Mucosa of stomach (tissue), 1 donor: ENCODE data around the gene KCNMA1.

Experiments used
- H3K27me3 ChIP-seq: one replicate; pipeline ENCODE4 v1.7.0; 2013; ENCODE audit warnings: mild to moderate bottlenecking, low read length; ENCODE audit not compliant: control insufficient read depth, insufficient read depth
- H3K36me3 ChIP-seq: one replicate; pipeline ENCODE4 v1.7.0; 2013; ENCODE audit warnings: low read length; ENCODE audit not compliant: control insufficient read depth, insufficient read depth
- H3K4me1 ChIP-seq: one replicate; pipeline ENCODE4 v1.7.0; 2013; ENCODE audit warnings: mild to moderate bottlenecking, low read length; ENCODE audit not compliant: control insufficient read depth, insufficient read depth
- H3K4me3 ChIP-seq: one replicate; pipeline ENCODE4 v1.7.0; 2013; ENCODE audit warnings: low read length
- H3K9ac ChIP-seq: one replicate; pipeline ENCODE4 v1.7.0; 2013; ENCODE audit warnings: mild to moderate bottlenecking, low read length, moderate library complexity
- H3K9me3 ChIP-seq: one replicate; pipeline ENCODE4 v1.7.0; 2013; ENCODE audit warnings: mild to moderate bottlenecking, low read length, moderate library complexity; ENCODE audit not compliant: control insufficient read depth
- donor health status: Pancreatic carcinoma.

KCNMA1 gene

DNA sequence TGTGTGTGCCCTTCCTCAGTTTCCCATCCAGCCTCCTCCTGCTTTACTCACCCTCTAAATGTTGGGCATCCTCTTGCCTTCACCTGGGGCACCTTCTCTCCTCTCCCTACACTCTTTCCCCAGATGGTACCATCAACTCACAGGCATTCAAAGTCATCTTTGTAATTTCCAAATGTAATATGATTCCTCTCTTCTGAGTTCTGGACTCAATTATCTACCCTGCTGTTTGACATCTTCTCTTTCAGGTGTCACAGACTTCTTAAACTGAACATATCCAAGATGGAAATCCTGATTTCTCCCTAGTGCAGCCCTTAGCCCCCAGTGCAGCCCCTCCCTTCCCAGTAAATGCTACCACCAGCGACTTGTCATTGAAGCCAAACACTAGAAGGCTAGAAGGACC, 422.8 kb downstream of the KCNMA1 start:
- Histone ChIP-seq H3K27me3 (no peaks in the 10 kb centered on the region), H3K4me1 (no peaks in the 10 kb centered on the region), H3K9ac (no peak overlapping the region), H3K36me3 (no peaks in the 10 kb centered on the region), H3K4me3 (no peak overlapping the region), H3K9me3 (no peaks in the 10 kb centered on the region)

- no peaks in the 10 kb centered on the region for H3K27me3 ChIP-seq
- H3K9me3 ChIP-seq = no peaks in the 10 kb centered on the region
- H3K9ac ChIP-seq = no peak overlapping the region
Observed at GRCh38 chr10:77212632-77213031, 425.0 kb downstream of the KCNMA1 start.

DNA sequence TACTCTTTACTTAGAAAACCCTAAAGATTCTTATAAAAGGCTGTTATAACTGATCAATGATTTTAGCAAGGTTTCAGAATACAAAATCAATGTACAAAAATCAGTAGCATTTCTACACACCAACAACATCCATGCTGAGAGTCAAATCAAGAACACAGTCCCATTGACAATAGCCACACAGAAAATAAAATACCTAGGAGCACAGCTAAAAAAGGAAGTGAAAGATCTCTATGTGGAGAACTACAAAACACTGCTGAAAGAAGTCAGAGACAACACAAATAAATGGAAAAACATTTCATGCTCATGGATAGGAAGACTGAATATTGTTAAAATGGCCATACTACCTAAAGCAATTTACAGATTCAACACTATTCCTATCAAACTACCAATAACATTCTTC, 427.0 kb downstream of the KCNMA1 start:
- Histone ChIP-seq H3K4me3 (no peak overlapping the region), H3K9me3 (no peaks in the 10 kb centered on the region), H3K36me3 (no peaks in the 10 kb centered on the region), H3K9ac (no peak overlapping the region), H3K27me3 (no peaks in the 10 kb centered on the region), H3K4me1 (no peaks in the 10 kb centered on the region)

More at GRCh38 chr10:77212632-77213031, 425.0 kb downstream of the KCNMA1 start:
- Histone ChIP-seq H3K4me1 (no peaks in the 10 kb centered on the region), H3K4me3 (no peak overlapping the region), H3K36me3 (no peaks in the 10 kb centered on the region)

- Histone ChIP-seq H3K9me3 (no peaks in the 10 kb centered on the region), H3K27me3 (peaks cover 3% of the 10 kb centered on the region), H3K9ac (no peak overlapping the region), H3K4me3 (no peak overlapping the region), H3K36me3 (no peaks in the 10 kb centered on the region), H3K4me1 (no peaks in the 10 kb centered on the region)
Observed at GRCh38 chr10:77208684-77209256, 428.8 kb downstream of the KCNMA1 start.

DNA sequence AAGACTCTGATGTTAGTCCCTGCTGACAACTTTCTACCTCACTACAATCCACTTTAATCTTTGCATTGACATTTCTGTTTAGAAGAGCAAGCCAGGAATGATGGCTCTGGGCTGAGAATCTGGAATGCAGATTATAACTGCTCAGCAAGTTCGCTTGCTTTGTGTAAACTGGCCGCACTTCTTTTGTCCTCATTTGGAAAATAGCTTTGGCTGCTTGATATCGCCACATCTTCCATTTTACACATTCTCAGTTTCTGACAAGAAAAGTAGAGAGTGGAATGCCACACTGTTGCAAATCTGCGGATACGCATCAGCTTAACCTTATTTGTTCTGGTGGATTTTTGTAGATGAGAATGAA, 429.8 kb downstream of the KCNMA1 start:
- H3K4me1 ChIP-seq = no peaks in the 10 kb centered on the region
- no peaks in the 10 kb centered on the region for H3K9me3 ChIP-seq
- peaks cover 7% of the 10 kb centered on the region for H3K27me3 ChIP-seq
- no peak overlapping the region for H3K4me3 ChIP-seq
- H3K36me3 ChIP-seq = no peaks in the 10 kb centered on the region
- H3K9ac ChIP-seq = no peak overlapping the region

DNA sequence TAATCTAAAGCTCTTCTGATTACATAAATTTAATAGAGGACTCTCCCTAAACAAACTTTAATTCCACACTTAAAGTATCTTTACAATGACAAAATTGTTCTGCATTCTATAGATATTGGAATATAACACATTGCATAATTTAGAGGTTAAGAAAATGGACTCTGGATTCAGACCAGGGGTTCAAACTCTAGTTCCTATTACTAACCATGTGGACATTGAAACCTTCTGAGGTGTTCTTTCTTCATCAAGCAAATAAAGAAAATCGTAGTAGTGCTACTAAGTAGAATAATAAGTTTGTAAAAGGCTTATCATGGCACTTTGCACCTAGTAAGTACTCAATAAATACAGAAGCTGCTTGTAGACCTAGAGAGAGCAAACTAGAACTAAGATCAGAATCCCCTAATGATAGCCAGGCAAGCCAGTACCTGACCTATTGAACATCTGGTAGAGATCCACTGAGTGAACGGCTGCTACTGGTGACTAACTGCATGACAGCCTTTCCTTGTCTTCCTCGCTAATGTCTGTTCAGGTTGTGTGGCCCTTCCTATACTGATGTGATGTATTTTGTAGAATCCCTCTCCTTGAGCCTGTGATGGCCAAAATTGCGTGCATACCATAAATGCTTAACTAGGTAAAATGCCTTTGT, 430.3 kb downstream of the KCNMA1 start:
- Histone ChIP-seq H3K27me3 (peaks cover 7% of the 10 kb centered on the region), H3K4me1 (no peaks in the 10 kb centered on the region), H3K9ac (no peak overlapping the region), H3K9me3 (no peaks in the 10 kb centered on the region), H3K4me3 (no peak overlapping the region), H3K36me3 (no peaks in the 10 kb centered on the region)

GRCh38 chr10:77205135-77205534, 432.5 kb downstream of the KCNMA1 start:
- Histone ChIP-seq H3K27me3 (peaks cover 7% of the 10 kb centered on the region), H3K9me3 (no peaks in the 10 kb centered on the region), H3K4me3 (no peak overlapping the region), H3K4me1 (no peaks in the 10 kb centered on the region), H3K9ac (no peak overlapping the region), H3K36me3 (no peaks in the 10 kb centered on the region)

DNA sequence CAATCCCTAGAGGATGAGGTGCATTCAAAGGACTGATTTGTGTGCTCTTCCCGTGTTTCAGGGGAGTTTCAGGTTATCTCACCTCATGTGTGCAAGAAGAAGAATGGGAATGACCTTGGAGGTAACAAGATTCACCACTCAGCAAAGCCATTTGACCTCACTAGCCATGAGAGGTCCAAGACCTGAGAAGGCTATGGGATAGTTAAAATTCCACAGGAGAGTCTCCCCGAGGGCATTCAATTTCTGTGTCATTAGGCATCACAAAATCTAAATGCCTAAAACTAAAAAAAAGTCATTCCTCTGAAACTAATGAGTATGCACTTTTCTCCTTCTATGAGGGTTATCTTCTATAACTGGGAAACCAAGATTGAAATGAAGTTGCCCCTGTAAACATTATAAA, 433.4 kb downstream of the KCNMA1 start:
- peaks cover 7% of the 10 kb centered on the region for H3K27me3 ChIP-seq
- H3K4me1 ChIP-seq = no peaks in the 10 kb centered on the region
- no peak overlapping the region for H3K9ac ChIP-seq
- H3K36me3 ChIP-seq = no peaks in the 10 kb centered on the region
- H3K9me3 ChIP-seq = no peaks in the 10 kb centered on the region
- H3K4me3 ChIP-seq = no peak overlapping the region

DNA sequence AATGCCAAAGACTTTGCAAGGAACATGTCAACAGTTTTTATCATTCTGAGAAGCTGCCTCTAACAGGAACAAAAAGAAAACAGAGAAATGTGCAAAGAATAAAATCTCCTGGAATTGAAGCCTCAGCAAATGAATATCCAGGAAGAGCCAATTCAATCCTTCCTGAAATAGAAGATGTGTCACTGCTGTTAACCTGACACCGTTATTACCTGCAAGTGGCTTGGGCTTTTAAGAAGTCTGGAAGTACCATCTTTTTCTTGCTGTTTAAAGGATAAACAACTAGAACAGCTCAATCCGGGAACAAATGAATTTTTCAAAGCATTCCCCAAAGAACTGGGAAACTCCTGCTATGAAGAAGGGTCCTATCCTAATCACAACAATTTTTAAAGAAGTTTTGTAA, 434.8 kb downstream of the KCNMA1 start:
- H3K4me1 ChIP-seq = no peaks in the 10 kb centered on the region
- H3K27me3 ChIP-seq = peaks cover 7% of the 10 kb centered on the region
- H3K9ac ChIP-seq = no peak overlapping the region
- no peak overlapping the region for H3K4me3 ChIP-seq
- no peaks in the 10 kb centered on the region for H3K9me3 ChIP-seq
- H3K36me3 ChIP-seq = no peaks in the 10 kb centered on the region

GRCh38 chr10:77201135-77202106, 436.2 kb downstream of the KCNMA1 start:
- no peaks in the 10 kb centered on the region for H3K4me1 ChIP-seq
- no peaks in the 10 kb centered on the region for H3K36me3 ChIP-seq
- H3K9ac ChIP-seq = no peak overlapping the region
- H3K4me3 ChIP-seq = no peak overlapping the region
- H3K27me3 ChIP-seq = peaks cover 13% of the 10 kb centered on the region
- no peaks in the 10 kb centered on the region for H3K9me3 ChIP-seq

GRCh38 chr10:77197544-77197943, 440.1 kb downstream of the KCNMA1 start:
- peaks cover 5% of the 10 kb centered on the region for H3K27me3 ChIP-seq
- H3K9me3 ChIP-seq = no peaks in the 10 kb centered on the region
- no peak overlapping the region for H3K4me3 ChIP-seq
- H3K9ac ChIP-seq = no peak overlapping the region
- no peaks in the 10 kb centered on the region for H3K36me3 ChIP-seq
- no peaks in the 10 kb centered on the region for H3K4me1 ChIP-seq

DNA sequence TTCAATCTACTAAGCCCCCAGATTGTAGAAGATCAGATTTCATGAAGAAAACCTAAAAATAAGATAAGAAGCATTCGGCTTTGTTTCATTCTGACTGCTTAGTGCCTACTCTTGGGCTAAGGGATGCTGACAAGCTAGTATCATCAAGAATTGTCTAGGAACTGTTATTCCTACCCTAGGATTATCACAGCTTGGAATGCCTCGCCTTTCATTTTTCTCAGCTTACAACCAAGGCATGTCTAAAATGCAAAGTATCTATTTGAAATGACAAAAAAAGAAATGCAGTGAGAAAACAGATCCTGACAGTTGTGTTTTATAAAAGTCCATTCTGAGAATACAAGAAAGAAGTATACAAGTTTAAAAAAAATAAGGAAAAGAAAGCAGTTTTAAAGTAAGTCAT, 441.0 kb downstream of the KCNMA1 start:
- Histone ChIP-seq H3K27me3 (peaks cover 5% of the 10 kb centered on the region), H3K9ac (no peak overlapping the region), H3K4me3 (no peak overlapping the region), H3K4me1 (peaks cover under 1% of the 10 kb centered on the region), H3K9me3 (no peaks in the 10 kb centered on the region), H3K36me3 (no peaks in the 10 kb centered on the region)
